GM21737 (cell line): ENCODE results near the gene TOM1L1.
A peak's percentile ranks its signal among the peaks of the same experiment; 100 is the strongest.

ENCODE experiments used
- ATAC-seq: cut with Tn5 transposase; IDR thresholded peaks from one replicate; pipeline ENCODE4 v1.9.1; 2021; ENCODE audit warnings: mild to moderate bottlenecking, moderate library complexity; ENCODE audit not compliant: unreplicated experiment

TOM1L1 gene

GRCh38 chr17:54985476-54985875 lies 84.8 kb downstream of the TOM1L1 start:
- no peak for ATAC-seq

DNA sequence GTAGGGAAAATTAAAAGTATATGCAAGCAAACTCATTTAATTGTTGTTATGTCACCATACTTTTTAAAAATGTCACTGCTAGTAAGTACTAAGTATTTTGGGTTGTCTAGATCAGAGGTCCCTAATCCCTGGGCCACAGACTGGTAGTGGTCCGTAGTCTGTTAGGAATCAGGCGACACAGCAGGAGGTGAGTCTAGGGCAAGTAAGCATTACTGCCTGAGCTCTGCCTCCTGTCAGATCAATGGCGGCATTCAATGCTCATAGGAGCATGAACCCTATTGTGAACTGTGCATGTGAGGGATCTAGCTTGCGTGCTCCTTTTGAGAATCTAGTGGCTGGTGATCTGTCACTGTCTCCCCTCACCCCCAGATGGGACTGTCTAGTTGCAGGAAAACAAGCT lies 89.5 kb downstream of the TOM1L1 start:
- ATAC-seq, result no peak

- no peak for ATAC-seq
These were observed 90.9 kb downstream of the TOM1L1 start for GRCh38 chr17:54991567-54991966.

DNA sequence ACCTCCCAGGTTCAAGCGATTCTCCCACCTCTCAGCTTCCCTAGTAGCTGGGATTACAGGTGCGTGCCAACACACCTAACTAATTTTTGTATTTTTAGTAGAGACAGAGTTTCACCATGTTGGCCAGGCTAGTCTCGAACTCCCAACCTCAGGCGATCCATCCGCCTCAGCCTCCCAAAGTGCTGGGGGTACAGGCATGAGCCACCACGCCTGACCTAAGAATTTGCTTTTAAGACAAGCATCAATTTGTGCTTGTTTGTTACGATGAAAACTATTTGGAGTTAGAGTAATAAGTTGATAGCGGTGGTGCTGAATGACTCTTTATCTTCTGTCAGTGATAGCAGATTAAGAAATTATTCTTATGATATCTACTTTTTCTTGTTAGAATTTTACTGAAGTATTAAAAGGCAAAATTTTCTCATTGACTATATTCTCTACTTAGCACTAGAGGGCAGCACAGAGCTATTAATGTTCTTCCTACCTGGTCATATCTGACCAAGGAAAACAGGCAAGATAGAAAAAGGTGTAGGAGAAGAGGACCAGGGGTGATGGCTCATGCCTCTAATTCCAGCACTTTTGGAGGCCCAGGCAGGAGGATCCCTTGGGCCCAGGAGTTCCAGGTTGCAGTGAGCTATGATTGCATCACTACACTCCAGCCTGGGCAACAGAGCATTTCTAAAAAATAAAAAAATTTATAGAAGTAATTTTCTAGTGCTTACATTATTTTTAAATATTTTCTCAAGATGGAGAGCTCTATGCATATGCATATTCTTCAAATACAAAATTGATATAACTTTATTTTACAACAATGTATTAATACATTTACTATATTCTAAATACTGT lies 92.4 kb downstream of the TOM1L1 start:
- ATAC-seq, result peak; percentile 60

GRCh38 chr17:54996441-54996840 lies 95.8 kb downstream of the TOM1L1 start:
- no peak for ATAC-seq

DNA sequence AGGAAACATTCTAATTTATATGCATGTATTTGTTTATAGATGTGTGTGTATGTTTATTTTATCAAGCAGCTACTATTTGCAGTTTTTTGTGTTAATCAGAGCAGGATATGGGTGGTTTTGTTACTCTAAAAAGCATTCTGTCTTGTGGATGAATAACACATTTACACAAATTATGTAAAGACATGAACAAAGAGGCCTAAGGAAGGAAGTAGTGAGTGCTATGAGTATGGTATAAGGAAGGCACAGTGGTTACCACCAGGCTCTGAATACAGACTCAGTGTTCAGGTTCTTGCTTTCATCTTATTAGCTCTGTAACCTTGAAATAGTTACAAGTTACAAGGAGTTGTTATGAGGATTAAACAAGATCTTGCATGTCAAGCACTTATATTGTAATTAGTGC lies 101.8 kb downstream of the TOM1L1 start:
- no peak for ATAC-seq

DNA sequence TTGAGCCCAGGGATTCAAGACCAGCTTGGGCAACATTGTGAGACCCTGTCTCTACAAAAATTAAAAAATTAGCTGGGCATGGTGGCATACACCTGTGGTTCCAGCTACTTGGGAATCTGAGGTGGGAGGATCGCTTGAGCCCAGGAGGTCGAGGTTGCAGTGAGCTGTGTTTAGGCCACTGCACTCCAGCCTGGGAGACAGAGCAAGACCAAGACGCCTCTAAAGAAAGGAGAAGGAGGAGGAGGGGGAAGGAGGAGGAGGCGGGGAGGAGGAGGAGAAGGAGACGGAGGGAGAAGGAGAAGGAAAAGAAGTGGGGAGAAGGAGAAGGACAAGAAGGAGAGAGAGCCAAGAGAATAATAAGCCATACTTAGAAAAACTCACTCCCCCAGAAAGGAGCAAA lies 103.8 kb downstream of the TOM1L1 start:
- no peak for ATAC-seq

DNA sequence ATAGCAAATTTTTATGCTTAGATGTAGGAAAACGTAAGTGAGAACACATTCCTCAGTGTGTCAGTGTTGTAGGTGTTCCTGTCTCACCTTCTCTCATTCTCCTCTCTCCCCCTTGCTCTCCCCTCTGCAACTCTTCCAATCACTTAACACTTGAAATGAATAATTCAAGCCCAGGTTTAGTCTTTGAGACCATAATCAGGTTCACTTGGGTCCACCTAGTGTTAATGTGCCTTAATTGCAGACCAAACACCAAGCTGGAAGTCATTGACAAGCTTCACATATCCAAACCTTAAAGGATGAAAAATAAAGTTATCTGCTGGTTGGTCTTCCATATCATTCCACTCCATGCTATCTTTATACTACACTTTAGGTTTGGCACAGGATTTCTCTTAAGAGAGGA lies 104.9 kb downstream of the TOM1L1 start:
- ATAC-seq, result no peak
